Activated gamma-delta T cell (primary cell): ENCODE measurements around the gene SPACA9.

ENCODE experiments used
- DNase-seq: peaks from one replicate; lab custom pipeline; 2025; lab: John Stamatoyannopoulos, UW

The SPACA9 gene

DNA sequence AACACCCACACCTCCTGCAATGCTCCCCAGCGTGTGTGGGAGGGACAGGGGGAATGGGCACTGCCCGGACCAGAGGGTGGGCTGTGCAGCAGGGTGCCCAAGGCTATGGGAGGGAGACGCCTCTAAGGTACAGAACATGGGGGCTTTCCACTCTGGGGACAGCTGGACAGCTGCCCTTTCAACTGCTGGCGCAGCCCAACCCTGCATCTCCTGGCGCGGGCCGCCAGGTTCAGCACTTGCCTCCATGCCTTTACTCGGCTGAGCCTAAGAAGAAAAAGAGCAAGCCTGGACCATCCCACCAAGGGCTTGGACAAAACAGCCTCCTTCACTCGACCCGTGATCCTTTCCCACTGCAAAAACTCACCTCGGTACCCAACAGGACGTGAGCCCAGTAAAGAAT is 15.6 kb upstream of the SPACA9 start:
- no peak for DNase-seq

DNA sequence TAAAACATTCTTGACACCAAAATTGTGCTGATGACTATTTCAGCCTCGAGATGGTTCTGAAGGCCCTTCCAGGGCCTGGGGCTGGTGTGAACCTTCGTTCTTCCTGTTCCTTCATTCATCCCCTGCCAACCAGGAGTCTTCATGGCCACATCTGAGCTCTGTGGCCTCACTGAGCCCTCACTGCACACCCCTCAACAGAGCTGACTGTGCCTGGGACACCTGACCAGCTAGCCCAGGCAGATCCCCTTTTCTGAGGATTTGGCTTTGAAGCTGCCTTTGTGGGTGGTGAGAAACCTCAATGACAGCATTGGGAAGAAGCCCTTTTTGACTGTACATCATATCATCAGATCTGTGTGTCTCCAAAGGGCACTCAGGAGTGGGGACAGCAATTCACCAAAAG is 14.4 kb upstream of the SPACA9 start:
- DNase-seq: no peak

DNA sequence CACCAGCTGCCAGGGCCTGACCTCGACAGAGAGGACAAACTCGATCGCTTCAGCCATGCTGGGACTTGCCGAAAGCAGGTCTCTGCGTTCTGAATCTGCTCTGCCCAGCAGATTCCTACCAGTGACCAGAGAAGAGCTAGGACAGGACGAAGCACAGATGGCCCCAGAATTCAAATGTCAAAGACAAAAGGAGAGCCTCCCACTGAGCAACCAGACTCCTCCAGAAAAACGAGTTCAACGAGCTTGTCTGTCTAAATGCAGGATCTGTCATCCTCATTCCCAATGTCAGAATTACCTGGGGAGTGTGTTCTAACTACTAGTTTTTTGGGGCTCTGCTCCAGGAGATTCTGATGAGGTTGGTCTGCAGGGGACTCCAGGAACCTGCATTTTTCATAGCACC is 14.0 kb upstream of the SPACA9 start:
- DNase-seq: no peak

DNA sequence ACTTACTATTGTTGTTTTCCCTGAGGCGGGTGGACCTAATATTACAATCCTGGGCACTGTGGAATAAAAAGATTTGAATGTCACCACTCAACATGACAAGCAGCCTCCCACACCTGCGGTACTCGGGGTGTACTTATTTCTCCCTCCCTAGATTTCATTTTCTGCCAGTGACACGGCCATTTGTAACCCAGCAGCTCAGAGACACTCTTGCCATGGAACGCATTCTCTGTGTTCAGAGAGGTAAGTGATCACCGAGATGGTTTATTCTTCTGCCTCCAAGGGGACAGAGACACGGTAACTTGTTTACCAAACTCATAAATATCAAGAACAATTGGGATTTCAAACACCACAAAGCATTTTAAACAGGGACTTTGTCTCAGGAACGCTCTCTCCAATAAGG is 11.8 kb upstream of the SPACA9 start:
- no peak for DNase-seq

DNA sequence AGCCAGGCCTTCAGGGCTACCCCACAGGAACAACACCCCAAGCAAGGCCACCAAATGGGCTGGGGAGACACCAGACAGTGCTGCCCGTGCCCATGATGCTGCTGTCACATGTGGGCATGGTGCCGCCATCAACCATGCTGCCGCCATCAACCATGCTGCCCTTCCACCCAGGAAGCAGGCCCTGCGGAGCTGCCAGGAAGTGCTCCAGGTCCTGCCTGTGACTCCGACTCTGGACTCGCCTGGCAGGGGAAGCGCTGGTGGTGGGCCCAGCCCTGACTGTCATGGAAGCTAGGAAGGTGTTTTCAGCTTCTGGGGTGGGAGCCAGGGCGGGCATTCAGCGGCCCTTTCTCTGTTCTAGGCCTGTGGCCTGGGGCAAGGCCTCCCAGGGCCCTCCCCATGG is 9.4 kb upstream of the SPACA9 start:
- no peak for DNase-seq

DNA sequence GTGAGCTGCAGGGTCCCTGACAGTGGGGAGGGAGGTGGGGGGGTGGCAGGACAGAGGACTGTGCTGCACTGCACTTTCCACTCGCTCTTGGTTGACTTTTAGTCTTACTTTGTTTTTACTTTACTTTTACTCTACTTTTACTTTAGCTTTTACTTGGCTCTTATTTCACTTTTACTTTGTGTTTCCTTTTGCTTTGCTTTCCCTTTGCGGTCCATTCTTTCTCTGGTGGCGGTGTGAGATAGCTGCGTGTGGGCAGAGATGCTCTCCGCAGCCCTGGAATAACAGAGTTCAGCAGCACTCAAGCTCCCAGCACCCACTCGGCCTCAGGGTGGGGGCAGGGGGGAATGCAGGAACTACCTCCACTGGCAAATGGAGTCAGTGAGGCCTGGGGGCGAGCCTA is 5.3 kb upstream of the SPACA9 start:
- no peak for DNase-seq

DNA sequence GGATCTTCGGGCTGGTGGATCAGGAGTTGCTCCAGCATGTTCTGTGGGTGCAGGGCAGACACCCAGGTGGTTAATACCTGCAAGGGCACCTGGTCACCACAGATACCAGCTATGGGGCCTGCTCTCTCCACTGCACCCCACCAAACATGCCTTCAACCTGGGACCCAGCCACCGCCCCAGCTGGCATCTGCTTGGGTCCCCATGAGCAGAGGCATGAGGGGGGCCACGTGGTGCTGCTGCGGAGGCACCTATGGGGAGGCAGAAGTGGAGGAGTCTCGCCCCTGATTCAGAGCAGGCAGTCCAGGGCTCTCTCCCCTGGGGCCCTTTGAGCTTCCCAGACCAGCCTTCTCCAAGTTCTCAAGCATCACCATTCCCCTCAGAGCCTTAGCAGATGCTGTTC is 3.5 kb upstream of the SPACA9 start:
- no peak for DNase-seq

DNA sequence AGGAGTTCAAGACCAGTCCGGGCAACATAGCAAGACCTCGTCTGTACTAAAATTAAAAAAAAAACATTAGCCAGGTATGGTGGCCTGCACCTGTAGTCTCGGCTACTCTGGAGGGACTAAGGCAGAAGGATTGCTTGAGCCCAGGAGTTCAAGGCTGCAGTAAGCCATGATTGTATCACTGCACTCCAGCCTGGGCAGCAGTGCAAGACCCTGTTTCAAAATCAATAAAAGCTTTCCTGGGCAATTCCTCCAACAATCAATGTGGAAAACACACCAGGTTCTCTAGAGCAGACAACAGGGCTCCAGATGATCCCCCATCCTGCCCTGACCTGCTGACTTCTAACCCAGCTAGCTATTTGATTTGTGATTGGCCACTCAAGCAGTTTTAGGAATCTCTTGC is 1.8 kb upstream of the SPACA9 start:
- no peak for DNase-seq

DNA sequence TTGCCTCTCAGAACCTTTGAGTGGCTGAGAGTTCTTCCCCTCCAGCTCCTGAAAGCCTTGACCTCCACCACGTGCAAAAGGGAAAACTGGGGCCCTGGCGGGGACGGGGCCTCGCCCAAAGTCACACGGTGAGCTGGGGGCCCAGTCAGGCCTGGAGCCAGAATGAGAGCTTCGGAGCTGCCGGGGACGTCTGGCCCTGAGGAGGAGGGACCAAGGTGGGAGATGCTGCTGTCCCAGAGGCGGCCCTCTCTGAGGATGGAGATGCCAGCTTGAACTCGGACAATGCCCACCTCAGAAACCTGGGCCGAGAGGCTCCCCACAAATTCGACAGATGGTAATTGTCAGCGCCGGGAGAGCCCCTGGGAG is 1.3 kb upstream of the SPACA9 start:
- DNase-seq: no peak

DNA sequence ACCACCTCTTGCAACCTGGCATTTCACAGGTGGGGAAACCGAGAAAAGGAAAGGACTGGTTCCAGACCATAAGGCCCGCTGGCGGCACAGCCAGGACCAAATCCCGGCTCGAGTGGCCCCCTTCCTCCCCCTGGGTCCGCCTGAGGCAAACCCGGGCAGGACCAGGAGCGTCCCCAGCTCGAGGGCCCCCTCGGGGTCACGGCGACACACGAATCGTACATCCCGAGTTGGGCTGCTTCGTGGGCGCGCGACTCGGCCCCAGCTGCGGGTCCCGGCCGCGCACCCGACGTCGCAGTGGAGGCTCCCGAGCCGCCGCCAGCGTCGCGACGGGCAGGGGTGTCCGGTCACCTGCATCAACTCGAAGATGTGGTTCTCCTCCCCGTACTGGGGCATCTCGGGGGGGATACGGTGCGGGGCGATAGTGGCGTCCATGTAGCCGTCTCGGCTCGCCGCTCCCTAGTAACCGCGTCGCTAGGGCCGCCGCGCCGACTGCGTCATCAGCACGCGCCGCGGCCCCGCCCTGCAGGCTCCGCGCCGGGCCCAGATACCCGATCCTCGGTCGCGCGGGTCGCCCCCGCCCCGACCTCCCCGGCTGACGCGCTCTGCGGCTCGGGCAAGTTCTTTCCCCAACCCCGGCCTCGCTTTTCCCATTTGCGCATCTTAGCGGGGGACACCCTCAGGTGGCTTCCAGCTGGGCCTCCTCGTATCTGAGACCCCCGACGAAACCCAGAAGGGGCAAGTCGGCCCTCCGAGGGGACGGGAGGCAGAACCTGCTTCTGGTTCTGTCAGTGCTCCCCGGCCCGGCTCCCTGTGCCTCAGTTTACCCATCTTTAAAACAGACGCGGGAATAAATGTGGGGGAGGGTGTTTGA is 639 bp upstream of the SPACA9 start, which contains the start of gene AK8:
Gene AK8, minus strand, starts transcription at position 461 of the 871 bp plus-strand sequence. Its CDS starts 29 bp downstream, at position 432.
- DNase-seq: peak; percentile 64

DNA sequence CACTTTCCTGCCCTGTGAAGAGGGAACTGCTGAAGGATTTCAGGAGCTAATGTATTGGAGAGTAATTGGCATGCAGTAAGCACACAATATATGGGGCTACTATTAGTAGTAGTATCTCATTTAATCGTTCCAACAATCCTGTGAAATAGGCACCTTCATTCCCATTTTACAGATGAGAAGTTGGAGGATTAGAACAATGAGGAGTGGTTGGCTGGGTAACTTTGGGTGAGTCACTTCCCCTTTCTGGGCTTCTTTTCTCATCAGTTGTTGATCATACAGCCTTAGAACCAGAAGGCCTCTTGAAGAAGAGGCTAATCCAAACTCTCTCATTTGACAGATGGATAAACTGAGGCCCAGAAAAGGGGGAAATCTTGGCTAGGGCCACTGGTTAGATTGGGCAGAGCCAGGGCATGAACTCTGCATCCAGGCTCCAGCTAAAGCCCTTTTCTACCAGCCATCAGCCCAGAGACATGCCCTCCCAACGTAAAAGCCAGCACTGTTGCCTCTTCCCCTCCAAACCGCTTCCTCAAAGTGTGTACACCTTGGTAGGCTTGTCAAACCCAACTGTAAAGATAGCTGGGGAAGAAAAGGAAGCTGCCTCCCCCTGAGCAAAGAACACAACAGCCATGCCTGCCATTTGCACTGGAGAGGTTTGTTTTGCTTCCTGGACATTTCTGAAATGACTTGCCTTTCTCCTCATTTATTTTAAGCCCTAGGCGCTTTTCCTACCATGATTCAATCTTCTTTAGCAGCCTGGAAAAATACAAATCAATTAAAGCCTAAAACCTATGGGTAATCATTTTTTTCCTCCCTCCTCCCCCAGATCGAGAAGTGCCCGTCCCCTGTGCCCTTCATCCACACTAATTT is 992 bp downstream of the SPACA9 start:
- no peak for DNase-seq

DNA sequence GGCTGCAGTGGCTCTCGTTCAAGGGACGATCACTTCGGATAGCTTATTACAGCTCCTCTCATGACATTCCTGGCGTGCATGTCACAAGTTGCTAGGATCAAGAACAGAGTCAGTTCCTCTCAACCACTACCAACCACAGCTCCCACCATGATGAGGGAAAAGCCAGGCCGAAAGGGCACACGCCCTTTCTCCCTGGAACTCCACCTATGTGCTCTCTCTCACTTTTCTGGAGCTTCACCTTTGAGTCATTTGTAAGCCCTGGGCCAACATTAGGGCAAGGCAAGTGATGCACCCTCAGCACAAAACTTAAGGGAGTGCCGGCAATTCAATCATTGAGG is 1.6 kb downstream of the SPACA9 start:
- DNase-seq: no peak

DNA sequence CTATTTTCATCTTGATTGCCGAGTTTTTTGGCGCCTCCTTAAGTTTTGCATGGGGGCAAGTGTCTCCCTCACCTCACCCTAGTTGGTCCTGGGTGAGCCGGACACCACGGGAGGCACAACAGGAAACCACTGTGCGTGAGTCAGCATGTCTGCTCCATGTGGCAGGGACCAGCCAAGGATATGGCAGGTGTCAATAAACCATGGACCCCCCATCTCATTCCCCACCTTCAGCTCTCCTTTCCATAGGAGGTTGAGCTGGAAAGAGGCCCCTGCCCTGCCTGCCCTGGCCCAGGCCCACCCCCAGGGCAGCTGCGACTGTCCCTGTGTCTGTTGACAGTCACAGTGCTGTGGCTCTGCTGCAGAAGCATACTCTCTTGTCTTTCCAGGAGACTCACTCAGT is 3.1 kb downstream of the SPACA9 start:
- DNase-seq: no peak

DNA sequence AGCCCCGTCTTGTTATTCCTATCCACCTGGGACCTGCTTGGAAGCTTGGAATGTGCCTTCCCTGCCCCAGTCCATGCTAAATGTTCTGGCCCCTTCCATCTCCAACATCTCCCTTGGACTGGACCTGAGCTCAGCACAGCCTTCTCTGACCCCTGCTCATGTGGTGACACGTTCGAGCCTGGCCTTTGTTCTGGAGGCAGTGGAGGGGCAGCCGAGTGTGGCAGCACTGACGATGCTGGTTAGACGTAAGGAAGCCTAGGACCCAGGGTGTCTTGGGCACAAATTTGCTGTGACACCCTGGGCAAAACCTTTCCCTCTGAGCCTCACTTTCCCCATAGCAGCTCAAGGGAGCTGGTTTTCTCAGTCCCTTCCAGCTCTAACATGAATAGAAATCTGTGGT is 3.9 kb downstream of the SPACA9 start:
- no peak for DNase-seq

DNA sequence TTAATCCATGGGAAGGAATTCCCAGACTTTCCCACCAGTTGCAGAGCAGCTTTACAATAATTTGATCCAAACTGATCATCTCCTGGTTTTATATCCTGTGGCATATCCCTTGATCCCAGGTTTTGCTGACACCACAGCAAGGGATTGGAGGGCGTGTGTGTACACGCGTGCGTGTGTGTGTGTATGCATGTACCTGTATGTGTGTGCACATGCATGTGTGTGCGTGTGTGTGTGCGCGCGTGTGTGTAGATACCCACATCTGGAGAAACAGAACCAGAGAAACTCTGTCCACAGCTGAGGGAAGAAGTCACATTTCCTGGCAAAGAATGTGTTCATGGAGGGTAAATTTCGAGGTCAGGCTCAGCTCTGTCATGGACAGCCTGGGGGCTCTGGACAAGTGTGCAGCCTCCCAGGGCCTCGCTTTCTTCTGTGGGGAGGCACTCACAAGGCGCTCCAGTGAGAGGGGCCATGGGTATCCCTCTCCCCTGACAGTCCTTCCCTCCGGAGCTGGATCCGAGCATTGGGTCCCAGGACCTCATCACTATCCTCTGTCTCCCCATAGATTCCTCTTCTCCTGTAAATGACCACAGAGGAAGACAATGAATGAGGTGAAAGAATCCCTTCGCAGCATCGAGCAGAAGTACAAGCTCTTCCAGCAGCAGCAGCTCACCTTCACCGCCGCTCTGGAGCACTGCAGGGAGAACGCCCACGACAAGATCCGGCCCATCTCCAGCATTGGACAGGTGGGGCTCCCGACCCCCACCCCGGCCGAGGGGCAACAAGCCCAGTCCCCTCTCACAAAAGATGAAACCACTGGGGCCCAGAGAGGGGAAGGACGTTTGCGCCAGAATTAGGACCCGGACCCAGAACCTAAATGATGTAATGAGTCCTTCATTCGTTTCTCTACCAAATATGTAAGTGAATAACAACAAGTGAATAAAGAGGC is 4.9 kb downstream of the SPACA9 start:
- DNase-seq: no peak

DNA sequence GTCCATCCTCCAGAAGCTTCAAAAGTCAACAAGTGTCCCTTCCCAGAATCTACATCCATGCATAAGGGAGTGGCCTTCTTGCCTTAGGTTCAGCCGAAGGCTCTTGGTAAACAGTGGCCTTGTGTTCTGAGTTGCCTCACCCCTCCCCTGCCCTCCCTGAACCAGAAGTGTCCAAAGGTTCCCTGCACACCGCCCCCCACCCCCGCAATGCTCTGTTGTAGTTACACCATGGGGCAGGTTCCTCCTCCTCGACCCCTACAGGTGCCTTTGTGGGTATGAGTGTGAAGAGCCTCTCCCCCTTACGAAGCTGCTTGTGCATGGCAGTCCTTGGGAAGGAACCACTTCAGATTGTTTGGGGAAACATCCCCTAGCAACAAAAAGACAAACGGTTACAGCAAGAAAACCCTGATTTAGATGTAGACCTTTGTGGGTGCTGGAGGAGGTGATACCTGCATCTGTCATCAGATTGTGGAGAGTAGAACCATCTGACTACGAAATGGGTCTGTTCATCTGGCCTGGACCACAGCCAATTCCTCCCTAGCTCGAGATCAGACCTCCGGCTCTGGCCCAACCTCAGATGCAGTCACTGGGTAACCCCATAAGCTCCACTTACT is 7.1 kb downstream of the SPACA9 start:
- no peak for DNase-seq

DNA sequence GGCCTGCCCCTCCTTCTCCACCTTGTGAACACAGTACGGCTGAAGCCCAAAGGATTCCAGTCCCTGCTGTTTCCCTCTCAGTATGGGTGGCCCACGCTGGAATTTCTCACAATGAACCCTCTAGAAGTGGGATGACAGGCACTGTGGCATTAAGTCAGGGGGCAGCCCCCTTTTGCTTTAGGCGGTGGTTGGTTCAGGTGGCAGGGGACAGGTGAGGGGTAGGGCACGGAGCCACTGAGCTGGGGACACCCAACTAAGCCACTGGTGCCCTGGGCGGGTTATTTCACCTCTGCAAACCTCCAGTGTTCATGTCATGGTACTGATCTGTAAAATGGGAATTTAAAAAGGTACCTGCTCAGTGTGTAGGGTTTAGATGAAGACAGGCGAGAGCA is 7.6 kb downstream of the SPACA9 start:
- no peak for DNase-seq

DNA sequence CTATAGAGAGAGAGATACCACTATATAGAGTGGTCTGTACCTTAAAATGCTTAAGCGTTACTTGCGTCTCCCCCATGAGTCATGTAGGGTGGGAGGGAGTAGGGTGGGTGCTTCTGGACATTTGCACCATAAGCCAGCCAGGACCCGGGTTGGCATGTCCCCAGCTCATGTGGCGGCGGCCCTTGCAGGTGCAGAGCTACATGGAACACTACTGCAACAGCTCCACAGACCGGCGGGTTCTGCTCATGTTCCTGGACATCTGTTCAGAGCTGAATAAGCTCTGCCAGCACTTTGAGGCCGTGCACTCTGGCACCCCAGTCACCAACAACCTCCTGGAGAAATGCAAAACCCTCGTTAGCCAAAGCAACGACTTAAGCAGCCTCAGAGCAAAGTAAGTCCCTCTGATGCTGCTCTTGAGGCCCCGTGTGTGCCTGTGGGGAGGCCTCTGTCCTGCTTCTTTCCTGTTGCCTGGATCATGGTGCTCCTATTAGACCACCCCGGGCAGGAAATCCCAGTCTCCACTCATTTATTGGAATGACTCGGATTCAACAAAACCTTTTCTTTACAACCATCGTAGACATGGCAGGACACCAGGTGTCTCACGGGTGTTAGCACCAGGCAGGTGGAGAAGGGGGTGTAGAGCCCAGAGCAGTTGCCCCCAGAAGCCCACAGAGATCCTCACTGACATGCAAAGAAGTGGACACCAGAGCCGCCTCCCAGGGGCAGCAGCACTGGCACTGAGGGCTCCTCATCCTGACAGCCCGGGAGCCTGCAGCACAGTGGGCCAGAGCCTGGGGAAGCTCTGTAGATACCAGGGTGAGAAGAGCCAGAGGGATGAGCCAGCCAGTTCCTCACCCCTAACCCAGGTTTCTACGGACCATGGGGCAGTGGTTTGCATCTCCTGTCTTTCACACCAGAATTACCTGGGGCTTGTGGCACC is 8.8 kb downstream of the SPACA9 start:
- DNase-seq: no peak

DNA sequence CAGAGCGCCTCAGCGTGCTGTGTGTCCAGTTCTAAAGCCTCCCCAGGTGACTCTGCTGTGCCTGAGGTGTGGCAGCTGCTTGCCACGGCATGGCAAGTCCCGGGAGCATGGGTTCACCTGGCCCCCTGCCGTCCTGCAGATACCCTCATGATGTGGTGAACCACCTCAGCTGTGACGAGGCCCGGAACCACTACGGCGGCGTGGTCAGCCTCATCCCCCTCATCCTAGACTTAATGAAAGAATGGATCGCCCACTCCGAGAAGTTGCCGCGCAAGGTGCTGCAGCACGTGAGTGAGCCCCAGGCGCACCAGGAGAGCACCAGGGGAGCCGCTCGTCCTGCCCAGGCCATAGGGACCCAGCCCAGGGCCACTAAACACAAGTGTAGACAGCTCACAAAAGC is 9.5 kb downstream of the SPACA9 start:
- no peak for DNase-seq

DNA sequence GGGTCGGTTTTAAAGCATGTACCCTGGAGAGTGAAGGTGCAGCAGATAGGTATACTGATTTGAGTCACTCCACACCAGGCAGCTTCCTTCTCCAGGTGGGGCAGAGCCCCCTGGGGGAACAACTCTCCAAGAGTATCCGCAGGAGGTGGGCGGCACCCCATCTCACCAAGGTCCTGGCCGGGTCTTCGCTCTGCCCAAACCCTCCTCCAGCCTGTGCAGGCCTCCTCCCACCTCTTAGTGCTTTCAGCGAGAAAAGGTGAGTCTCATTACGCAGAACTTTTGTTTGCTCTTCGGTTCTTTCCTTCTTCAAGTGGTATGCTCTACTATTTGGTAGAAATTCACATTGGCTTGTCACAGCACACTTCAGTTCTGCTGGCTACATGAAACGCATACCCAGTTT is 13.7 kb downstream of the SPACA9 start:
- no peak for DNase-seq

DNA sequence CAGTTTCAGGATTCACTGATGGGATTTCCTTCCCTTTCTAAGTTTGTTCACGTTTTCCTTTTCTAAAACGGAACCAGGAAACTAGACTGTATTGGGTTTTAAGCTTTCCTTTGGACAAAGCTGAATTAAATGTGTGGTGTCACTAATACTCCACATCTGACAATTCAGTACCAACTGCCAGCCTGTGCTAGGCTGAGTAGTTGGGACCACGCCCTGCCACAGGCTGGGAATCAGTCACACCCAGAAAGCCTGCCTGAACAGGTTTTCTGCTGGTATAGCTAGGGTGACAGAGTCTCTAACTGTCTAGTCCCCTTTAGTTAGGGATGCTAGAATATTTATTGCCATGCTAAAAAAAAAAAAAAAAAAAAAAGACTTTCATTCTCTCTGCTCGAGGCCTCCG is 15.6 kb downstream of the SPACA9 start:
- no peak for DNase-seq
